GM12865 (cell line): ENCODE measurements around the gene NMNAT1.

Experiments
- DNase-seq: peaks from one replicate; pipeline ENCODE4 v3.0.0; 2010; ENCODE audit warnings: low read depth
- H3K4me3 ChIP-seq: 2 replicates; pipeline ENCODE4 v1.5.1; 2011; ENCODE audit warnings: mild to moderate bottlenecking, low read depth, low read length, control low read depth
- TF ChIP-seq, protein P1 (sequence below): IDR thresholded peaks from 2 replicates; pipeline ENCODE4 v1.5.1; 2011; ENCODE audit warnings: low read length, control low read depth, low read depth, inconsistent platforms; ENCODE audit not compliant: insufficient read depth; ENCODE audit errors: missing control alignments

Gene NMNAT1

DNA sequence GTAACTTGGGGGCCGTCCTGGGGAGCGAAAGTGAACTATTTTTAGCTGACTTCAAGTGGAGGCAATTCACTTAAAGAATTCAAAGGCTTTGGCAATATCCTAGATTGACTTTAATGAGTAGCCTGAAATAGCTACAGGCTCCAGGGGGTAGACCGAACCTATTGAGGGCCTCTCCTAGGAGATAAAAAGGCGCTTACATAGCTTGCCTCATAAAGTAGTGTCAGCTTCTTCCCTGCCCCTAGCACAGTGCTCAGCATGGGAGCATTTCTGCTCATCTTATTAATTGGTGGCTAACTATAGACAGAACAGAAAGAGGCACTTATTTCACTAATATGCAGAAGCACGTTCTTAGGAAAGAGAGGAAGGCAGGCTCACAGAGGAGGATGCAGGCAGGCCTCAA is 20.9 kb upstream of the NMNAT1 start:
- no peak overlapping the region for H3K4me3 ChIP-seq
- TF ChIP-seq, protein P1, sequence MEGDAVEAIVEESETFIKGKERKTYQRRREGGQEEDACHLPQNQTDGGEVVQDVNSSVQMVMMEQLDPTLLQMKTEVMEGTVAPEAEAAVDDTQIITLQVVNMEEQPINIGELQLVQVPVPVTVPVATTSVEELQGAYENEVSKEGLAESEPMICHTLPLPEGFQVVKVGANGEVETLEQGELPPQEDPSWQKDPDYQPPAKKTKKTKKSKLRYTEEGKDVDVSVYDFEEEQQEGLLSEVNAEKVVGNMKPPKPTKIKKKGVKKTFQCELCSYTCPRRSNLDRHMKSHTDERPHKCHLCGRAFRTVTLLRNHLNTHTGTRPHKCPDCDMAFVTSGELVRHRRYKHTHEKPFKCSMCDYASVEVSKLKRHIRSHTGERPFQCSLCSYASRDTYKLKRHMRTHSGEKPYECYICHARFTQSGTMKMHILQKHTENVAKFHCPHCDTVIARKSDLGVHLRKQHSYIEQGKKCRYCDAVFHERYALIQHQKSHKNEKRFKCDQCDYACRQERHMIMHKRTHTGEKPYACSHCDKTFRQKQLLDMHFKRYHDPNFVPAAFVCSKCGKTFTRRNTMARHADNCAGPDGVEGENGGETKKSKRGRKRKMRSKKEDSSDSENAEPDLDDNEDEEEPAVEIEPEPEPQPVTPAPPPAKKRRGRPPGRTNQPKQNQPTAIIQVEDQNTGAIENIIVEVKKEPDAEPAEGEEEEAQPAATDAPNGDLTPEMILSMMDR: no peak
- DNase-seq: no peak

DNA sequence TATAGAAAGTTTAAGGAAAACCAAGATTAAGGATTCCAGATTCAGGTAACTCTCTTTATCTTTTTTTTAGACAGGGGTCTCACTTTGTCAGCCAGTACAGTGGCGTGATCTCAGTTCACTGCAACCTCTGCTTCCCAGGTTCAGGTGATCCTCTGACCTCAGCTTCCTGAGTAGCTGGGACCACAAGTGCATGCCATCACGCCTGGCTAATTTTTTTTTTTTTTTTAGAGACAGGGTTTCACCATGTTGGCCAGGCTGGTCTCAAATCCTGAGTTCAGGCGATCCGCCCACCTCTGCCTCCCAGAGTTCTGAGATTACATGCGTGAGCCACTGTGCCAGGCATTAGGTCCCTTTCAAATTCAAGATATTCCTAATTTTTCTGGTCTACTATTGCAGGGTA is 16.0 kb upstream of the NMNAT1 start:
- no peak overlapping the region for H3K4me3 ChIP-seq
- TF ChIP-seq, protein P1: no peak
- peak; percentile 47 for DNase-seq

DNA sequence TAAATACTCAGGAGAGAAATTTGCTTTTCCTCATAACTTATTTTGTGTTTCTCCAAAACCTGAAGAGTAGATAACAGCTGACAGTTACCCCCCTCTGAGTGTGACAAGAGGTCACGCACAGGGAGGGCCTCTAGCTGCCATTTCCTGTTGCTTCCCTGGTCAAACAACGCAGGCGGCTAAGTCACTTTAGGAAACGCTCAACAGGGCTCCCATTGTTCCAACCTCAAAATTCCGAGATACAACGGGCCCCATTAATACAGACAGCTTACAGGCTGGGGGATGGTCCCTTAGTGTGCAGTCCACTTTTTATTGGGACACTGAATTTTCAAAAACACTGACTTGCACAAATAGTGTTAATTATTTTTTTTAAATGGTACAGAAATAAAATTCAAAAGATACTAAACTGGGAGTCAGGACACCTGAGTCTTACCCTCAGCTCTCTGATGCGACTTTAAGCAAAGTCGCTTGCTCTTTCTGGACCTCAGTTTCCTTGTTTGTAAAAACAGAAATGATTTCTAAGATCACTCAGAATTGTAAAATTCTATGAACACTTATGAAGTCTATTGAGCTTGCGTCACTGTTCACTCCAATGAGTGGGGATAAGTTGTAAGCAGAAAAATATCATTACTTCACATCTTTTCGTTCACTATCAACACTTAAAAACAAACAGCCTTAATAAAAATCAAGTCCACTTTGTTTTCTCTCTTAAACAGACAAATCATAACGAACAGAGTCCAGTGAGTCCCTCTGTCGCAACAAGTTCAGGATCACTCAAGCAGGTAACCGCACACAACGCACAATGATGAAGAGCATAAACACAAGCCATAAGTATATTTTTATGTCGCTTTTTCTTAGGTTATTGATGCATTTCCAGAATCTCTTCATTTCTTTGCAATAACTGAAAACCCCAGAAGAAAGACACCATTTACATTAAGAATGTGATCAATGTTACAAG is 13.6 kb upstream of the NMNAT1 start:
- DNase-seq: no peak
- TF ChIP-seq, protein P1: no peak
- H3K4me3 ChIP-seq: no peak overlapping the region

DNA sequence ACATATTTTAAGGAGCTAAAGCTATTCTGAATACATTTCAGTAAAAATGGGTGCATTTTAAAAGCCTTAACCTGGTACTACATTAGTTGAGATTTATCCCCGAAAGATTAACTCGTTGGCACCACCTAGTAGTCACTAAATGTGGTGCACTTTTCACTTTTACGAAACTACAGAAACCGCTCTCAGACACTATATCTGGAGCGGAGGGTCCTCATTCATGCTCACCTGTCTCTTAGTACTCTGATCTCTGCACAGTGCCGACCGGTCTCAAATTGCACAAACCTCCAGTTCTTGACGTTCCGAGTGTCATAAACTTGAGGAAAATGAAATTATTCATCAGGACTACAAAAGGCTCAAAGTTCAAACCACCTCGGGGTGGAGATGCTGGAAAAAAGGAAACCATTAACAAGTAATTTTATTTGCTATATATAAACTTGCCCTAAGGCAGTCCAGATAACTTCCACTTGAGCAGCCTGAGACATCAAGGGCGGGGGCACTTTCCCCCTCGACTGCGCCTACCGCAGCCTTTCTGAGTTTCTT is 806 bp upstream of the NMNAT1 start:
- H3K4me3 ChIP-seq: peak overlapping the region; percentile 97
- DNase-seq: peak; percentile 79
- TF ChIP-seq, protein P1: peak; percentile 45

DNA sequence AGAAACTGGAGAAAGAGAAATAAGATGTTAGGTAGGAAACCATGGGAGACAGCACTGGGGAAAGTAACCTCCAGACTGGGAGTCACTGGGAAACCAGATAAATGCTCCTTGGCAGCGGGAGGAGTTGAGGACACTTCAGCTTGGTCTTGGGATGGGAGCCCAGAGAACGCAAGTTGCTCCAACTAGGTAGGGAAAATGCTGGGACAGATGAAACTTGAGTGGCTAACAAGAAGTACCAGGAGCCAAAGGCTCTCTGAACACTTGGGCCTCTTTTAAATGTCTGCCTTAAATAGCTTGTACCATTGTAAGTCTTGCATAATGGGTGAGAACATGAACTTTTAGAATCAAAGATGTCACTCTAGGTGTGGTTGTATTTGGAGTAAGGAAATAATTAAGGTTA is 3.0 kb downstream of the NMNAT1 start:
- DNase-seq: no peak
- no peak overlapping the region for H3K4me3 ChIP-seq
- TF ChIP-seq, protein P1: no peak

DNA sequence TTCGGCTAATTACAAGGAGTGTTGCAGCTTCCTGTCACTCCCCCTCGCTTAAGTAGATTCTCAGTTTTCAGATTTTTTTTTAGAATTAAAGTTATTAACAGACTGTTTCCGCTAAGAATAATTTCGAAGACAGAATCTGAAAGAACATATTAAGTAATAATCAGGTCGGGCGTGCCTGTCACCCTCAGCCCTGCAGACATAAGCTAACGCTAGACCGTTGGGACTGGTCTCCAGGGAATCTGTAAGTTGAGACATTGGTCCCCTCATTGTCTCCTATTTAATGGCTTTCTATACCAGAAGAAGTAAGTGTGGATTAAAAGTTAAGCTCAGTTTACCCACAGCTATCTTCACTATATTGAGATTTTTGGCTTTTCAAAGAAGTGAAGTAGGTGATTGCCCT is 14.5 kb downstream of the NMNAT1 start:
- H3K4me3 ChIP-seq: no peak overlapping the region
- TF ChIP-seq, protein P1: no peak
- no peak for DNase-seq

DNA sequence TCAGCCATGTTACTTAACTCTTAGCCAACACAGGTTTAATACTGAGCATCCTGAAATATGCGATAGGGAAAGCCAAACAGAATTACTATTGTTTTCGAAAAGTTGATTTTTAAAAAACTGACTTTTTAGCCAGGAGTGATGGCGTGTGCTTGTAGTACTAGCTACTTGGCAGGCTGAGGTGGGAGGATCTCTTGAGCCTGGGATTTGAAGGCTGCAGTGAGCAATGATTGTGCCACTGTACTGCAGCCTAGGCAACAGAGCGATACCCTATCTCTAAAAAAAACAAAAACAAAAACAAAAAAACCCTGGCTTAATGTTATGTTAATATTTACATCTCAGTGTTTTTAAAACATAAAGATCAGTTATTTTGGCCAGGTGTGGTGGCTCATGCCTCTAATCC is 16.7 kb downstream of the NMNAT1 start:
- no peak for DNase-seq
- no peak overlapping the region for H3K4me3 ChIP-seq
- TF ChIP-seq, protein P1: no peak
